GM18507 (cell line): Measurements from ENCODE around the gene GJC2.

Experiments used
- DNase-seq: peaks from one replicate; pipeline ENCODE4 v3.0.0; 2011; ENCODE audit warnings: low read depth; ENCODE audit not compliant: insufficient read length; ENCODE audit errors: extremely low spot score
- FAIRE-seq: peaks from 2 replicates; lab custom pipeline; 2011; peaks lifted over from hg19 to GRCh38; lab: Jason Lieb, UNC

GJC2 gene

GRCh38 chr1:228112167-228112566 lies 37.6 kb upstream of the GJC2 start:
- FAIRE-seq (no peak), DNase-seq (no peak)

- DNase-seq = no peak
- FAIRE-seq = no peak
Measured at GRCh38 chr1:228112617-228113016, 37.1 kb upstream of the GJC2 start.

GRCh38 chr1:228114827-228115226 lies 34.9 kb upstream of the GJC2 start:
- FAIRE-seq = no peak
- no peak for DNase-seq

- DNase-seq = no peak
- no peak for FAIRE-seq
Measured at GRCh38 chr1:228117335-228117734, 32.4 kb upstream of the GJC2 start.

- FAIRE-seq (no peak), DNase-seq (no peak)
Measured at GRCh38 chr1:228118040-228118439, 31.7 kb upstream of the GJC2 start.

GRCh38 chr1:228120351-228120750 lies 29.4 kb upstream of the GJC2 start:
- DNase-seq = no peak
- FAIRE-seq = no peak

- DNase-seq = no peak
- FAIRE-seq = no peak
Measured at GRCh38 chr1:228120857-228121489, 28.8 kb upstream of the GJC2 start.

GRCh38 chr1:228122921-228123441 lies 26.7 kb upstream of the GJC2 start:
- FAIRE-seq = no peak
- DNase-seq = no peak

- DNase-seq (no peak), FAIRE-seq (no peak)
Measured at GRCh38 chr1:228123505-228123904, 26.2 kb upstream of the GJC2 start.

GRCh38 chr1:228125185-228125584 lies 24.5 kb upstream of the GJC2 start:
- FAIRE-seq (no peak), DNase-seq (no peak)

- DNase-seq (no peak), FAIRE-seq (no peak)
Measured at GRCh38 chr1:228131766-228132165, 18.0 kb upstream of the GJC2 start.

- FAIRE-seq = no peak
- no peak for DNase-seq
Measured at GRCh38 chr1:228134591-228134990, 15.1 kb upstream of the GJC2 start.

- FAIRE-seq (no peak), DNase-seq (no peak)
Measured at GRCh38 chr1:228136901-228137300, 12.8 kb upstream of the GJC2 start.

GRCh38 chr1:228139406-228139930 lies 10.3 kb upstream of the GJC2 start:
- DNase-seq (no peak), FAIRE-seq (no peak)

- DNase-seq (peak; percentile 97), FAIRE-seq (peak; percentile 99)
Measured at GRCh38 chr1:228139931-228140723, 9.6 kb upstream of the GJC2 start, which contains the start of gene GUK1. TSS of gene GUK1 (plus strand) at chr1:228140279. CDS start at chr1:228140303, 24 bp downstream.

GRCh38 chr1:228140724-228141225 lies 9.0 kb upstream of the GJC2 start:
- FAIRE-seq (peak; percentile 24), DNase-seq (no peak)

GRCh38 chr1:228141226-228142044 lies 8.3 kb upstream of the GJC2 start:
- DNase-seq = peak; percentile 18
- peak; percentile 35 for FAIRE-seq

GRCh38 chr1:228142155-228142691 lies 7.5 kb upstream of the GJC2 start:
- FAIRE-seq (no peak), DNase-seq (no peak)

- FAIRE-seq (no peak), DNase-seq (no peak)
Measured at GRCh38 chr1:228142701-228143136, 7.0 kb upstream of the GJC2 start.
